ENCODE data around the gene APOLD1.

Gene APOLD1

DNA sequence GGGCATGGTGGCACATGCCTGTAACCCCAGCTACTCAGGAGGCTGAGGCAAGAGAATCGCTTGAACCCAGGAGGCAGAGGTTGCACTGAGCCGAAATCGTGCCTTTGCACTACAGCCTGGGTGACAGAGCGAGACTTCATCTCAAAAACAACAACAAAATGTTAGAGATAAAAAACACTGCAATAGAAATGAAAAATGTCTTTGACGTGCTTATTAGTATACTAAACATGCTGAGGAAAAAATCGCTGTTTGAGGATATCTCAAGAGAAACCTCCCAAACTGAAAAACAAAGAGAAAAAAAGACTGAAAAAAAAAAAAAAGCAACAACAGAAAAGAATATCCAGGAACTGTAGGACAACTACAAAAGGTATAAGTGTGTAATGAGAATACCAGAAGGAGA lies 15.2 kb upstream of the APOLD1 start:
- H3K4me3 ChIP-seq (ENCODE audit: low read depth, low read length), result no peak overlapping the region
- TF ChIP-seq CTCF (IDR thresholded peaks at IDR 0.05; ENCODE audit: low read depth, low read length), result no peak

DNA sequence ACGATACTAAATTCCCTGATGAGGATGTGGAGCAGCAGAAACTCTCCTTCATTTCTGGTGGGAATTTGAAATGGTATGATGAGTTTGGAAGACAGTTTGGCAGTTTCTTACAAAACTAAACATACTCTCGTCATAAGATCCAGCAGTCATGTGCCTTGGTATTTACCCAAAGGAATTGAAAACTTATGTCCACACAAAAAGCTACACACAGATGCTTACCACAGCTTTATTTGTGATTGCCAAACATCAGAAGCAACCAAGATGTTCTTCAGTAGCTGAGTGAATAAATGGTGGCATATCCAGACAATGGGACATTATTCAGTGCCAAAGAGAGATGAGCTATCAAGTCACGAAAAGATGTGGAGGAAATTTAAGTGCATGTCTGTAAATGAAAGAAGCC lies 10.7 kb upstream of the APOLD1 start:
- H3K4me3 ChIP-seq (ENCODE audit: low read depth, low read length), result no peak overlapping the region
- TF ChIP-seq CTCF (IDR thresholded peaks at IDR 0.05; ENCODE audit: low read depth, low read length), result no peak

DNA sequence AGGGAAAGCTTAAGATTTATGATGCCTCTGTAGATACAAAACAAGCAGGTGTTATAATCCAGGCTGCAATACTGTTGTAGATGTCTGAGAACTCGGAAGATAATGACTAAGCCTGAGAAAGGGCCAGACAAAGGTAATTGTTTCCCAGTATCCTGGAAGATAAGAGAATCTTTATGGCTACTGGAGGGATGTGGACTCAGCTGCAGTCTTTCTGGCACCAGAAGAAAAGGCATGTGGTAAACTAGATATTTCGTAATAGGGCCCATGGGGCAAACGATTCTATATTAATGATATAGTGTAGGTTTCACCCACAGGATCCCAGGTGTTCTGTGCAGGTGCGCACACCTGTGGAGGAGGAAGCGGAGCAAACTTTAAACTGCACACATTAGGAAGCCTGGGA lies 9.2 kb upstream of the APOLD1 start:
- no peak for TF ChIP-seq CTCF (IDR thresholded peaks at IDR 0.05; ENCODE audit: low read depth, low read length)
- no peak overlapping the region for H3K4me3 ChIP-seq (ENCODE audit: low read depth, low read length)

GRCh38 chr12:12777092-12777491 lies 8.4 kb upstream of the APOLD1 start:
- TF ChIP-seq CTCF (IDR thresholded peaks at IDR 0.05; ENCODE audit: low read depth, low read length), result no peak
- no peak overlapping the region for H3K4me3 ChIP-seq (ENCODE audit: low read depth, low read length)

DNA sequence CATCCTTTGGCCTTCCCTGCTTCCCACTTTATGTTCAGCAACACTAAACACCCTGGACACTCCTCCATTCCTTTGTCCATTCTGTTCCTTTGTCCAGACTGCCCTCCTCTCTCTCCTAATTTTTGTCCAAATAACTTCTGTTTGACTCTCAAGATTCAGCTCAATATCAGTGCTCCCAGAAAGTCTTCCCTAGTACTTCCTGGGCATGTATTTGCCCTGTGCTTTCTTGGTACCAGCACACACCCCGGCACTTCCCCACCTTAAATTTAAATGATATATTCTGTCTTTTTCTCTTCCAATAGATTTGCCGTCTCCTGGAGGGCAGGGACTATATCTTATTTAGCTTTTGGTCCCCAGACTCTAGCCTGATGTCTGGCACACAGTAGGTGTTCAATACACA lies 6.5 kb upstream of the APOLD1 start:
- no peak overlapping the region for H3K4me3 ChIP-seq (ENCODE audit: low read depth, low read length)
- no peak for TF ChIP-seq CTCF (IDR thresholded peaks at IDR 0.05; ENCODE audit: low read depth, low read length)

GRCh38 chr12:12779529-12779928 lies 5.9 kb upstream of the APOLD1 start:
- H3K4me3 ChIP-seq (ENCODE audit: low read depth, low read length), result no peak overlapping the region
- TF ChIP-seq CTCF (IDR thresholded peaks at IDR 0.05; ENCODE audit: low read depth, low read length), result no peak

GRCh38 chr12:12784116-12784515 lies 1.3 kb upstream of the APOLD1 start:
- TF ChIP-seq CTCF (IDR thresholded peaks at IDR 0.05; ENCODE audit: low read depth, low read length), result no peak
- H3K4me3 ChIP-seq (ENCODE audit: low read depth, low read length), result no peak overlapping the region
